A549 (cell line): ENCODE data around the gene BARX2. TPM values are rescaled to one million over a fixed set of nuclear protein-coding genes. Genes with fewer than 3 reads are reported as not detected.

ENCODE experiments used
- ATAC-seq, 2 experiments: fragments of 200-7000 bp in 1 of 2; fragments of >200 bp in 1 of 2; cut with Nextera tagmentation in 1 of 2; cut with Tn5 transposase in 1 of 2; 3 replicates each; pipeline versions ENCODE4 v1.8.0 to v1.9.1; 2018 to 2020; ENCODE audit warnings: mild to moderate bottlenecking in 1 of 2, moderate library complexity in 1 of 2
- CTCF ChIA-PET: fragments of 300-600 bp; sonication (Branson Sonifier 250); formaldehyde crosslinking; extraction: SDS; loops from one replicate; lab custom pipeline; 2021; ENCODE audit warnings: antibody characterized with exemption, inconsistent platforms; lab: Yijun Ruan, JAX
- POLR2A ChIA-PET: fragments of 350-600 bp; formaldehyde crosslinking; extraction: SDS; loops from one replicate; lab custom pipeline; 2021; ENCODE audit warnings: antibody characterized with exemption, inconsistent platforms; lab: Yijun Ruan, JAX
- DNase-seq, 2 experiments: peaks; one replicate each; pipeline versions ENCODE4 v3.0.0 to v3.0.0-alpha.2; 2011 to 2016; ENCODE audit warnings: low read depth in 1 of 2, low spot score in 1 of 2
- FAIRE-seq: peaks from 2 replicates; lab custom pipeline; 2011; peaks lifted over from hg19 to GRCh38; lab: Jason Lieb, UNC
- H3K27ac ChIP-seq, 2 experiments: fragments of >200 bp; sonication (Bioruptor Twin); formaldehyde crosslinking; 3 replicates each; pipeline ENCODE4 v1.5.1; 2016 to 2017
- H3K4me1 ChIP-seq: fragments of >200 bp; sonication (Bioruptor Twin); formaldehyde crosslinking; 3 replicates; pipeline ENCODE4 v1.6.1; 2016
- H3K4me2 ChIP-seq: fragments of >200 bp; sonication (Bioruptor Twin); formaldehyde crosslinking; 3 replicates; pipeline ENCODE4 v1.6.1; 2016
- H3K4me3 ChIP-seq: fragments of >200 bp; sonication (Bioruptor Twin); formaldehyde crosslinking; 3 replicates; pipeline ENCODE4 v1.5.1; 2016
- H3K9me3 ChIP-seq: fragments of >200 bp; sonication (Bioruptor Twin); formaldehyde crosslinking; 3 replicates; pipeline ENCODE4 v1.6.1; 2016
- ATOH8 ChIP-seq: fragments of 250-450 bp; sonication (Bioruptor Pico); IDR thresholded peaks from 2 replicates; pipeline ENCODE4 v1.5.0; 2020; ENCODE audit warnings: low read depth, mild to moderate bottlenecking, moderate library complexity
- BCL3 ChIP-seq: fragments of >200 bp; sonication (Bioruptor Twin); formaldehyde crosslinking; IDR thresholded peaks from 3 replicates; pipeline ENCODE4 v1.6.1; 2016
- CBX8 ChIP-seq: fragments of 200-600 bp; sonication (generic); IDR thresholded peaks from 2 replicates; pipeline ENCODE4 v1.6.1; 2016
- CEBPB ChIP-seq, 2 experiments: fragments of >200 bp in 1 of 2; sonication (Bioruptor Twin) in 1 of 2; formaldehyde crosslinking in 1 of 2; IDR thresholded peaks; 2 replicates each; pipeline ENCODE4 v1.6.1; 2012 to 2016
- EHF ChIP-seq: fragments of 250-450 bp; sonication (Bioruptor Pico); IDR thresholded peaks from 2 replicates; pipeline ENCODE4 v1.5.0; 2020; ENCODE audit warnings: mild to moderate bottlenecking
- FOSB ChIP-seq: fragments of 250-450 bp; sonication (Bioruptor Pico); IDR thresholded peaks from 2 replicates; pipeline ENCODE4 v1.5.0; 2020; ENCODE audit warnings: mild to moderate bottlenecking, moderate library complexity
- GATA3 ChIP-seq: IDR thresholded peaks from 2 replicates; pipeline ENCODE4 v1.6.1; 2012; ENCODE audit warnings: borderline replicate concordance
- HEYL ChIP-seq: fragments of 250-450 bp; sonication (Bioruptor Pico); IDR thresholded peaks from 2 replicates; pipeline ENCODE4 v1.8.0; 2021; ENCODE audit warnings: mild to moderate bottlenecking, moderate library complexity
- HOXB13 ChIP-seq: fragments of 250-450 bp; sonication (Bioruptor Pico); IDR thresholded peaks from 2 replicates; pipeline ENCODE4 v1.5.0; 2020; ENCODE audit warnings: low read depth, mild to moderate bottlenecking, moderate library complexity
- HOXB5 ChIP-seq: fragments of 250-450 bp; sonication (Bioruptor Pico); IDR thresholded peaks from 2 replicates; pipeline ENCODE4 v1.5.0; 2020; ENCODE audit warnings: mild to moderate bottlenecking, moderate library complexity
- KDM1A ChIP-seq: fragments of 200-600 bp; sonication (generic); IDR thresholded peaks from 2 replicates; pipeline ENCODE4 v1.6.1; 2016; ENCODE audit warnings: low read depth, mild to moderate bottlenecking
- NR3C1 ChIP-seq: fragments of >200 bp; sonication (Bioruptor Twin); formaldehyde crosslinking; IDR thresholded peaks from 3 replicates; pipeline ENCODE4 v1.6.1; 2017
- RCOR1 ChIP-seq: fragments of 150-350 bp; IDR thresholded peaks from 2 replicates; pipeline ENCODE4 v1.6.1; 2014; ENCODE audit warnings: antibody characterized with exemption, low read length, low read depth
- RFX5 ChIP-seq: fragments of 450-650 bp; IDR thresholded peaks from 2 replicates; pipeline ENCODE4 v1.7.1; 2014; ENCODE audit warnings: antibody characterized with exemption, mild to moderate bottlenecking, moderate library complexity
- RNF2 ChIP-seq: fragments of 200-600 bp; sonication (generic); IDR thresholded peaks from 2 replicates; pipeline ENCODE4 v1.6.1; 2016; ENCODE audit warnings: low read depth, mild to moderate bottlenecking, antibody characterized with exemption, moderate library complexity, borderline replicate concordance
- SREBF2 ChIP-seq: fragments of 450-650 bp; IDR thresholded peaks from 2 replicates; pipeline ENCODE4 v1.6.1; 2014; ENCODE audit warnings: mild to moderate bottlenecking, moderate library complexity
- TP53 ChIP-seq: fragments of 250-450 bp; sonication (Bioruptor Pico); IDR thresholded peaks from 2 replicates; pipeline ENCODE4 v1.5.0; 2021; ENCODE audit warnings: mild to moderate bottlenecking, moderate library complexity
- ZC3H11A ChIP-seq: fragments of 450-650 bp; IDR thresholded peaks from 2 replicates; pipeline ENCODE4 v1.6.1; 2014; ENCODE audit warnings: antibody characterized with exemption, mild to moderate bottlenecking
- ZSCAN20 ChIP-seq: fragments of 250-450 bp; sonication (Bioruptor Pico); IDR thresholded peaks from 2 replicates; pipeline ENCODE4 v1.8.0; 2022; ENCODE audit warnings: mild to moderate bottlenecking, moderate library complexity
- WGBS: methylation state at CpG from one replicate; pipeline ENCODE4 v1.1.6; 2017; ENCODE audit errors: missing lambda C conversion rate; 5-methylcytosine and 5-hydroxymethylcytosine counted together
- polyA plus RNA-seq, 4 experiments: library from polyadenylated mRNA; depleted of rRNA in 3 of 4; stranded (reverse); fragments of >200 nt; fragmentation: RNase III in 1 of 4; extraction: RNeasy Plus Mini Kit Qiagen cat#74134 plus additional on column Dnase treatment in 1 of 4; gene quantifications; 2 replicates in 3 of 4; 3 replicates in 1 of 4; pipeline ENCODE4 v1.2.3, GENCODE V29; 2011 to 2017

Gene BARX2
- polyA plus RNA-seq, 2 of the 4 experiments (the other 2 are of a cell fraction): not detected

- Histone ChIP-seq H3K4me1 (no peaks in the 10 kb centered on the region), H3K9me3 (no peaks in the 10 kb centered on the region), H3K4me3 (no peak overlapping the region), H3K27ac (no peak overlapping the region), H3K4me2 (no peak overlapping the region)
- POLR2A ChIA-PET: no interaction called here
- FAIRE-seq (no peak), ATAC-seq (no peak), DNase-seq (no peak)
- 39% methylated on average over 4 of the region's 4 CpGs for WGBS
- TF ChIP-seq TP53 (CRISPR knock-in tag): no peak
- CTCF ChIA-PET: interaction anchor here (0.8 to 1.5 kb wide), 3 partner anchors 9 to 338 kb away, joined by 3 to 5 read pairs (median 3); no protein-coding TSS in a partner anchor
Measured at GRCh38 chr11:129412494-129412893, 36.8 kb downstream of the BARX2 start.

- TF ChIP-seq ZSCAN20 (no peak), RNF2 (no peak), EHF (no peak), CEBPB (IDR thresholded peaks at IDR 0.05) (no peak), RCOR1 (no peak), HOXB13 (CRISPR knock-in tag) (no peak), BCL3 (no peak)
- no peak for ATAC-seq
- Histone ChIP-seq H3K27ac (no peak overlapping the region), H3K4me1 (no peaks in the 10 kb centered on the region), H3K9me3 (no peaks in the 10 kb centered on the region), H3K4me3 (no peak overlapping the region), H3K4me2 (no peak overlapping the region)
- POLR2A ChIA-PET: no interaction called here
- FAIRE-seq: no peak
- DNase-seq: no peak
- CTCF ChIA-PET: no interaction called here
- WGBS: 73% methylated on average over 5 of the region's 5 CpGs
Measured at GRCh38 chr11:129414144-129414872, 38.7 kb downstream of the BARX2 start.

GRCh38 chr11:129416080-129416820 lies 40.6 kb downstream of the BARX2 start:
- 82% methylated on average over 6 of the region's 7 CpGs for WGBS
- H3K9me3 ChIP-seq: no peaks in the 10 kb centered on the region
- CTCF ChIA-PET: interaction anchor here (0.6 to 1.0 kb wide), 2 partner anchors 10 to 812 kb away, joined by 3 to 4 read pairs; no protein-coding TSS in a partner anchor
- H3K4me3 ChIP-seq: no peak overlapping the region
- no peak overlapping the region for H3K4me2 ChIP-seq
- FAIRE-seq: no peak
- no peak for ATAC-seq
- H3K27ac ChIP-seq: no peak overlapping the region
- TF ChIP-seq SREBF2 (no peak), RFX5 (no peak), FOSB (CRISPR knock-in tag) (no peak), NR3C1 (no peak), HOXB5 (CRISPR knock-in tag) (no peak), RCOR1 (no peak), KDM1A (no peak), CBX8 (no peak), TP53 (CRISPR knock-in tag) (no peak), ATOH8 (no peak), ZC3H11A (no peak), GATA3 (no peak), HEYL (CRISPR knock-in tag) (no peak)
- no peak for DNase-seq
- POLR2A ChIA-PET: no interaction called here
- no peaks in the 10 kb centered on the region for H3K4me1 ChIP-seq
